GM23338 (cell line): ENCODE measurements around the gene ARHGEF38.

Source experiments
- CREB1 ChIP-seq: fragments of 250-450 bp; sonication (Bioruptor Pico); IDR thresholded peaks from 2 replicates; pipeline ENCODE4 v1.5.0; 2020; ENCODE audit warnings: low read depth, mild to moderate bottlenecking, moderate library complexity
- CTCF ChIP-seq, 2 experiments: fragments of 200-600 bp in 1 of 2; sonication (generic) in 1 of 2; conservative IDR thresholded peaks; 2 replicates each; pipeline versions ENCODE4 v1.5.1 to v1.6.1; 2016 to 2017; ENCODE audit warnings: antibody characterized with exemption in 2 of 2, low read depth in 2 of 2, mild to moderate bottlenecking in 2 of 2, moderate library complexity in 1 of 2
- ETS1 ChIP-seq: IDR thresholded peaks from 2 replicates; pipeline ENCODE4 v1.6.1; 2016; ENCODE audit warnings: antibody characterized with exemption
- EZH2 ChIP-seq: fragments of 200-600 bp; sonication (generic); IDR thresholded peaks from one replicate; pipeline ENCODE4 v1.8.0; 2017; ENCODE audit warnings: antibody characterized with exemption, mild to moderate bottlenecking, low read depth; ENCODE audit not compliant: unreplicated experiment
- EZH2phosphoT487 ChIP-seq: fragments of 200-600 bp; sonication (generic); IDR thresholded peaks from one replicate; pipeline ENCODE4 v1.8.1; 2018; ENCODE audit warnings: antibody characterized with exemption; ENCODE audit not compliant: unreplicated experiment
- JUNB ChIP-seq: IDR thresholded peaks from one replicate; pipeline ENCODE4 v1.6.1; 2016; ENCODE audit warnings: antibody characterized with exemption; ENCODE audit not compliant: unreplicated experiment
- NANOG ChIP-seq: IDR thresholded peaks from 2 replicates; pipeline ENCODE4 v1.6.1; 2016; ENCODE audit warnings: antibody characterized with exemption, borderline replicate concordance
- POLR2AphosphoS5 ChIP-seq: IDR thresholded peaks from 2 replicates; pipeline ENCODE4 v1.6.1; 2016; ENCODE audit warnings: antibody characterized with exemption, low read depth
- REST ChIP-seq: IDR thresholded peaks from one replicate; pipeline ENCODE4 v1.6.1; 2018; ENCODE audit warnings: antibody characterized with exemption; ENCODE audit not compliant: unreplicated experiment
- STAT1 ChIP-seq: IDR thresholded peaks from one replicate; pipeline ENCODE4 v1.6.1; 2016; ENCODE audit warnings: antibody characterized with exemption; ENCODE audit not compliant: unreplicated experiment
- ZNF114 ChIP-seq: fragments of 250-450 bp; sonication (Bioruptor Pico); IDR thresholded peaks from 2 replicates; pipeline ENCODE4 v1.5.0; 2020; ENCODE audit warnings: mild to moderate bottlenecking, moderate library complexity
- ZNF331 ChIP-seq: fragments of 250-450 bp; sonication (Bioruptor Pico); IDR thresholded peaks from 2 replicates; pipeline ENCODE4 v1.5.0; 2020; ENCODE audit warnings: low read depth, mild to moderate bottlenecking, moderate library complexity
- ZNF462 ChIP-seq: fragments of 250-450 bp; sonication (Bioruptor Pico); IDR thresholded peaks from 2 replicates; pipeline ENCODE4 v1.5.0; 2020; ENCODE audit warnings: mild to moderate bottlenecking, moderate library complexity

GRCh38 chr4:105556206-105556605, 3.8 kb downstream of the ARHGEF38 start:
- TF ChIP-seq CTCF (conservative IDR thresholded peaks at IDR 0.05; ENCODE audit: low read depth in 2 of 2) (no peak), EZH2 (no peak), NANOG (no peak), ZNF462 (no peak), EZH2phosphoT487 (no peak), POLR2AphosphoS5 (no peak), ZNF114 (CRISPR knock-in tag) (no peak), REST (no peak), ZNF331 (no peak), JUNB (no peak), ETS1 (no peak), CREB1 (no peak), STAT1 (no peak)
